Measurements from ENCODE around the gene ARPC5L.

Gene ARPC5L

GRCh38 chr9:124869466-124869985, 7.6 kb downstream of the ARPC5L start:
- peak overlapping the region; percentile 97 for H3K4me3 ChIP-seq (ENCODE audit: low read depth, low read length)
- TF ChIP-seq, protein P1, sequence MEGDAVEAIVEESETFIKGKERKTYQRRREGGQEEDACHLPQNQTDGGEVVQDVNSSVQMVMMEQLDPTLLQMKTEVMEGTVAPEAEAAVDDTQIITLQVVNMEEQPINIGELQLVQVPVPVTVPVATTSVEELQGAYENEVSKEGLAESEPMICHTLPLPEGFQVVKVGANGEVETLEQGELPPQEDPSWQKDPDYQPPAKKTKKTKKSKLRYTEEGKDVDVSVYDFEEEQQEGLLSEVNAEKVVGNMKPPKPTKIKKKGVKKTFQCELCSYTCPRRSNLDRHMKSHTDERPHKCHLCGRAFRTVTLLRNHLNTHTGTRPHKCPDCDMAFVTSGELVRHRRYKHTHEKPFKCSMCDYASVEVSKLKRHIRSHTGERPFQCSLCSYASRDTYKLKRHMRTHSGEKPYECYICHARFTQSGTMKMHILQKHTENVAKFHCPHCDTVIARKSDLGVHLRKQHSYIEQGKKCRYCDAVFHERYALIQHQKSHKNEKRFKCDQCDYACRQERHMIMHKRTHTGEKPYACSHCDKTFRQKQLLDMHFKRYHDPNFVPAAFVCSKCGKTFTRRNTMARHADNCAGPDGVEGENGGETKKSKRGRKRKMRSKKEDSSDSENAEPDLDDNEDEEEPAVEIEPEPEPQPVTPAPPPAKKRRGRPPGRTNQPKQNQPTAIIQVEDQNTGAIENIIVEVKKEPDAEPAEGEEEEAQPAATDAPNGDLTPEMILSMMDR (IDR thresholded peaks at IDR 0.05; ENCODE audit: control insufficient read depth, extremely low read depth, insufficient read depth), result no peak
- DNase-seq (ENCODE audit: low read depth), result no peak

GRCh38 chr9:124869986-124870560, 8.1 kb downstream of the ARPC5L start:
- H3K4me3 ChIP-seq (ENCODE audit: low read depth, low read length), result peak overlapping the region; percentile 97
- DNase-seq (ENCODE audit: low read depth), result no peak
- TF ChIP-seq, protein P1 (IDR thresholded peaks at IDR 0.05; ENCODE audit: control insufficient read depth, extremely low read depth, insufficient read depth), result no peak

DNA sequence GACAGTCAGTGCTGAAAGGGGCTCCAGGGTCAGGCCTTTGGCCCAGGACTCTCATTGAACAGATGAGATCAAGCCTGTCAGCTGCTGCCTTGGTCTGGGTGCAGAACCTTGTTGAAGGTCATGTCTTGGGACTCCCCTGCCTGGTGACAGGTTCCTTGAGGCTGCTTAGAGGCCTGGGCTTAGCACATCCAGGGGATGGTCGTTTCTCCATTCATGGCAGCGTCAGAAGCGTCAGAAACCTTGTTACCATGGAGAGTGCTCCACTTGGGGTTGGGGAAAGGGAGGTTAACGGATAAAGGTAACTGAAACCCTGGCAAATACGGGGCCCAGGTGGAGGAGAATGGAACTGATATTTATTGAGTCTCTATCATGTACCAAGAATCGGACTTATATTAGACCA, 8.8 kb downstream of the ARPC5L start:
- TF ChIP-seq, protein P1 (IDR thresholded peaks at IDR 0.05; ENCODE audit: control insufficient read depth, extremely low read depth, insufficient read depth), result no peak
- DNase-seq (ENCODE audit: low read depth), result no peak
- peak overlapping the region; percentile 97 for H3K4me3 ChIP-seq (ENCODE audit: low read depth, low read length)

- TF ChIP-seq, protein P1 (IDR thresholded peaks at IDR 0.05; ENCODE audit: control insufficient read depth, extremely low read depth, insufficient read depth), result no peak
- peak overlapping the region; percentile 97 for H3K4me3 ChIP-seq (ENCODE audit: low read depth, low read length)
Measured at GRCh38 chr9:124871156-124871561, 9.2 kb downstream of the ARPC5L start.

GRCh38 chr9:124873664-124874063, 11.7 kb downstream of the ARPC5L start:
- TF ChIP-seq, protein P1 (IDR thresholded peaks at IDR 0.05; ENCODE audit: control insufficient read depth, extremely low read depth, insufficient read depth), result no peak
- no peak overlapping the region for H3K4me3 ChIP-seq (ENCODE audit: low read depth, low read length)
- no peak for DNase-seq (ENCODE audit: low read depth)

More at GRCh38 chr9:124871156-124871561, 9.2 kb downstream of the ARPC5L start:
- no peak for DNase-seq (ENCODE audit: low read depth)

- TF ChIP-seq, protein P1 (IDR thresholded peaks at IDR 0.05; ENCODE audit: control insufficient read depth, extremely low read depth, insufficient read depth), result no peak
- DNase-seq (ENCODE audit: low read depth), result no peak
Measured at GRCh38 chr9:124875501-124875900, 13.6 kb downstream of the ARPC5L start.

More at GRCh38 chr9:124875501-124875900, 13.6 kb downstream of the ARPC5L start:
- no peak overlapping the region for H3K4me3 ChIP-seq (ENCODE audit: low read depth, low read length)

Data from LNCaP clone FGC (cell line).